Stomach (tissue), 4 donors: Measurements from ENCODE around the gene CLP1.

Experiments
- EP300 ChIP-seq: sonication (generic); formaldehyde crosslinking; IDR thresholded peaks from one replicate; pipeline ENCODE4 v1.6.1; 2017; ENCODE audit warnings: antibody characterized with exemption
- TF ChIP-seq, protein P1 (sequence below), 7 experiments: fragments of 450-650 bp in 4 of 7; fragments of 200-600 bp in 3 of 7; sonication (generic) in 3 of 7; IDR thresholded peaks; one replicate each; pipeline ENCODE4 v1.5.1; 2016 to 2019; ENCODE audit warnings: antibody characterized with exemption in 7 of 7, control low read depth in 2 of 7, mild to moderate bottlenecking in 1 of 7

DNA sequence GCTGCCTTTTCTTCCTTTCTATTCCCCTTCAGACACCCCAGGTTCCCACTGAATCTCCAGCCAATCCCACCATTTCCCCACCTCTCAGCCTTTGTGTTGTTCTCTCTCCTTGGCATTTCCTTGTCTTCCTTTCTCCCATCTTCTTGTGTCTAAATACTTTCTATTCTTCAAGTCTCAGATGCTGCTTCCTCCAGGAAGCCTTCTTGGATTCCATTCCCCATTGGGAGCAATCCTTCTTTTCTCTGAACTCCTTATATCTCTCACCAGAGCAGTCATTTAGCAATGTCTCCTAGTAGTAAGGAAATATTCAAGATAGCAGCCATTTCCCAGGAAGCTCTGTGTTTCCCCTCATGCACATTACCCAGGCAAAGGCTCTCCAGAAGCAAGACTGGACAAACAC is 23.3 kb upstream of the CLP1 start:
- TF ChIP-seq, protein P1, sequence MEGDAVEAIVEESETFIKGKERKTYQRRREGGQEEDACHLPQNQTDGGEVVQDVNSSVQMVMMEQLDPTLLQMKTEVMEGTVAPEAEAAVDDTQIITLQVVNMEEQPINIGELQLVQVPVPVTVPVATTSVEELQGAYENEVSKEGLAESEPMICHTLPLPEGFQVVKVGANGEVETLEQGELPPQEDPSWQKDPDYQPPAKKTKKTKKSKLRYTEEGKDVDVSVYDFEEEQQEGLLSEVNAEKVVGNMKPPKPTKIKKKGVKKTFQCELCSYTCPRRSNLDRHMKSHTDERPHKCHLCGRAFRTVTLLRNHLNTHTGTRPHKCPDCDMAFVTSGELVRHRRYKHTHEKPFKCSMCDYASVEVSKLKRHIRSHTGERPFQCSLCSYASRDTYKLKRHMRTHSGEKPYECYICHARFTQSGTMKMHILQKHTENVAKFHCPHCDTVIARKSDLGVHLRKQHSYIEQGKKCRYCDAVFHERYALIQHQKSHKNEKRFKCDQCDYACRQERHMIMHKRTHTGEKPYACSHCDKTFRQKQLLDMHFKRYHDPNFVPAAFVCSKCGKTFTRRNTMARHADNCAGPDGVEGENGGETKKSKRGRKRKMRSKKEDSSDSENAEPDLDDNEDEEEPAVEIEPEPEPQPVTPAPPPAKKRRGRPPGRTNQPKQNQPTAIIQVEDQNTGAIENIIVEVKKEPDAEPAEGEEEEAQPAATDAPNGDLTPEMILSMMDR (IDR thresholded peaks at IDR 0.05), result no peak
- no peak for TF ChIP-seq EP300
